Astrocyte (in vitro differentiated cells and primary cell): ENCODE measurements around the gene PATJ. TPM values are rescaled to one million over a fixed set of nuclear protein-coding genes. Genes with fewer than 3 reads are reported as not detected.
"Not testable (repeated sequence)": the region's sequence is repeated elsewhere in the genome, so short reads cannot be mapped to it uniquely, and the experiment has no call there.

Source experiments
- DNase-seq: peaks from one replicate; pipeline ENCODE4 v3.0.0-alpha.2; 2010; ENCODE audit warnings: low read depth
- FAIRE-seq: peaks from 2 replicates; lab custom pipeline; 2011; peaks lifted over from hg19 to GRCh38; lab: Jason Lieb, UNC
- H2AFZ ChIP-seq: 2 replicates; pipeline ENCODE4 v1.6.0; 2012; ENCODE audit warnings: low read depth, low read length, inconsistent platforms
- H3K27ac ChIP-seq: 2 replicates; pipeline ENCODE4 v1.5.1; 2011; ENCODE audit warnings: low read depth, low read length, inconsistent platforms
- H3K27me3 ChIP-seq: 2 replicates; pipeline ENCODE4 v1.6.0; 2011; ENCODE audit warnings: low read length, inconsistent platforms; ENCODE audit not compliant: insufficient read depth
- H3K36me3 ChIP-seq: 2 replicates; pipeline ENCODE4 v1.5.1; 2011; ENCODE audit warnings: low read length, inconsistent platforms; ENCODE audit not compliant: insufficient read depth
- H3K4me1 ChIP-seq: 2 replicates; pipeline ENCODE4 v1.5.1; 2011; ENCODE audit warnings: low read length, inconsistent platforms; ENCODE audit not compliant: insufficient read depth
- H3K4me2 ChIP-seq: 2 replicates; pipeline ENCODE4 v1.6.0; 2012; ENCODE audit warnings: low read length, inconsistent platforms
- H3K4me3 ChIP-seq: 2 replicates; pipeline ENCODE4 v1.5.1; 2011; ENCODE audit warnings: low read depth, mild to moderate bottlenecking, low read length, inconsistent platforms; ENCODE audit not compliant: insufficient read depth
- H3K79me2 ChIP-seq: 2 replicates; pipeline ENCODE4 v1.6.0; 2012; ENCODE audit warnings: mild to moderate bottlenecking, low read length, inconsistent platforms; ENCODE audit not compliant: insufficient read depth
- H3K9ac ChIP-seq: 2 replicates; pipeline ENCODE4 v1.6.0; 2012; ENCODE audit warnings: mild to moderate bottlenecking, low read length, inconsistent platforms
- H3K9me3 ChIP-seq: 2 replicates; pipeline ENCODE4 v1.5.1; 2012; ENCODE audit warnings: low read depth, mild to moderate bottlenecking, low read length, inconsistent platforms; ENCODE audit not compliant: insufficient read depth
- H4K20me1 ChIP-seq: 2 replicates; pipeline ENCODE4 v1.6.0; 2012; ENCODE audit warnings: low read length, inconsistent platforms; ENCODE audit not compliant: insufficient read depth
- H3K27ac Mint-ChIP-seq: one replicate; pipeline ENCODE4 v1.8.0; 2021; ENCODE audit warnings: mild to moderate bottlenecking, mixed read lengths; ENCODE audit not compliant: unreplicated experiment
- H3K27me3 Mint-ChIP-seq: one replicate; pipeline ENCODE4 v1.8.0; 2021; ENCODE audit warnings: low read depth, mixed read lengths; ENCODE audit not compliant: unreplicated experiment
- H3K36me3 Mint-ChIP-seq: one replicate; pipeline ENCODE4 v1.8.0; 2021; ENCODE audit warnings: low read depth, mixed read lengths; ENCODE audit not compliant: unreplicated experiment
- H3K4me1 Mint-ChIP-seq: one replicate; pipeline ENCODE4 v1.8.0; 2021; ENCODE audit warnings: low read depth, mixed read lengths; ENCODE audit not compliant: unreplicated experiment
- H3K4me3 Mint-ChIP-seq: one replicate; pipeline ENCODE4 v1.8.0; 2021; ENCODE audit warnings: mild to moderate bottlenecking, moderate library complexity, mixed read lengths; ENCODE audit not compliant: unreplicated experiment
- H3K9me3 Mint-ChIP-seq: one replicate; pipeline ENCODE4 v1.8.0; 2021; ENCODE audit warnings: mild to moderate bottlenecking, mixed read lengths; ENCODE audit not compliant: unreplicated experiment
- CTCF ChIP-seq: IDR thresholded peaks from 2 replicates; pipeline ENCODE4 v1.5.1; 2011; ENCODE audit warnings: low read depth, mild to moderate bottlenecking, inconsistent platforms, low read length, moderate library complexity; ENCODE audit not compliant: insufficient read depth
- EZH2 ChIP-seq: IDR thresholded peaks from 2 replicates; pipeline ENCODE4 v1.6.1; 2012; ENCODE audit warnings: mild to moderate bottlenecking, low read length, inconsistent platforms; ENCODE audit not compliant: insufficient read depth
- total RNA-seq: library from RNA; stranded (reverse); gene quantifications from 2 replicates; pipeline ENCODE4 v1.2.1, GENCODE V29; 2021

PATJ gene
- total RNA-seq, 1 donor from 2014 or later = 11.0 TPM

GRCh38 chr1:62181532-62181931 is 439.3 kb downstream of the PATJ start:
- Mint-ChIP-seq H3K27me3 (peaks cover 21% of the 10 kb centered on the region), H3K27ac (no peak overlapping the region), H3K4me1 (peaks cover 6% of the 10 kb centered on the region), H3K9me3 (no peaks in the 10 kb centered on the region), H3K4me3 (no peak overlapping the region), H3K36me3 (no peaks in the 10 kb centered on the region)
- no peaks in the 10 kb centered on the region for H3K4me1 ChIP-seq
- no peak overlapping the region for H3K4me3 ChIP-seq
- H4K20me1 ChIP-seq = no peaks in the 10 kb centered on the region
- TF ChIP-seq CTCF (no peak), EZH2 (no peak)
- peaks cover 23% of the 10 kb centered on the region for H3K27me3 ChIP-seq
- no peak overlapping the region for H3K27ac ChIP-seq
- DNase-seq (no peak), FAIRE-seq (no peak)
- no peak overlapping the region for H2AFZ ChIP-seq
- no peaks in the 10 kb centered on the region for H3K9me3 ChIP-seq
- H3K9ac ChIP-seq = no peak overlapping the region
- no peaks in the 10 kb centered on the region for H3K79me2 ChIP-seq
- H3K4me2 ChIP-seq = no peak overlapping the region
- no peaks in the 10 kb centered on the region for H3K36me3 ChIP-seq

DNA sequence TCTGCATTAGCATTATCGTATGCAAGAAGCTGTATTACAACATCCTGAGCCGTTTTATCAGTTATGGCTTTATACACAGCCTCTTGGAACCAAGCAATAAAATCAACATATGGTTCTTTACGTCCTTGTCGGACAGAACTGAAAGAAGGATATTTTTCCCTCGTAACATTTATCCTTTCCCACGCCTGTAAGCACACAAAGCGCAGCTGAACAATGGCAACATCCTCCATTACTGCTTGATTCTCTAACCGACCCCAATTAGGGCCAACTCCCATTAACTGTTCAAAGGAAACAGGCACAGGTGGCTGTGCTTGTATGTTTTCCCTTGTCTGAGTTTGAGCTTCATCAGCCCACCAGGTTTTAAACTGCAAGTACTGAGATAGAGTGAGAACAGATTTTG is 439.9 kb downstream of the PATJ start:
- H3K4me3 Mint-ChIP-seq, H3K9me3 Mint-ChIP-seq, H3K27ac Mint-ChIP-seq, H2AFZ ChIP-seq, FAIRE-seq, H3K4me3 ChIP-seq, H3K9me3 ChIP-seq, H3K36me3 Mint-ChIP-seq, H3K79me2 ChIP-seq, H3K4me1 ChIP-seq, H3K9ac ChIP-seq, H3K36me3 ChIP-seq, H4K20me1 ChIP-seq, H3K4me1 Mint-ChIP-seq, DNase-seq, H3K4me2 ChIP-seq, H3K27ac ChIP-seq: not testable (repeated sequence)
- H3K27me3 Mint-ChIP-seq = peaks cover 21% of the 10 kb centered on the region
- H3K27me3 ChIP-seq = peaks cover 23% of the 10 kb centered on the region

DNA sequence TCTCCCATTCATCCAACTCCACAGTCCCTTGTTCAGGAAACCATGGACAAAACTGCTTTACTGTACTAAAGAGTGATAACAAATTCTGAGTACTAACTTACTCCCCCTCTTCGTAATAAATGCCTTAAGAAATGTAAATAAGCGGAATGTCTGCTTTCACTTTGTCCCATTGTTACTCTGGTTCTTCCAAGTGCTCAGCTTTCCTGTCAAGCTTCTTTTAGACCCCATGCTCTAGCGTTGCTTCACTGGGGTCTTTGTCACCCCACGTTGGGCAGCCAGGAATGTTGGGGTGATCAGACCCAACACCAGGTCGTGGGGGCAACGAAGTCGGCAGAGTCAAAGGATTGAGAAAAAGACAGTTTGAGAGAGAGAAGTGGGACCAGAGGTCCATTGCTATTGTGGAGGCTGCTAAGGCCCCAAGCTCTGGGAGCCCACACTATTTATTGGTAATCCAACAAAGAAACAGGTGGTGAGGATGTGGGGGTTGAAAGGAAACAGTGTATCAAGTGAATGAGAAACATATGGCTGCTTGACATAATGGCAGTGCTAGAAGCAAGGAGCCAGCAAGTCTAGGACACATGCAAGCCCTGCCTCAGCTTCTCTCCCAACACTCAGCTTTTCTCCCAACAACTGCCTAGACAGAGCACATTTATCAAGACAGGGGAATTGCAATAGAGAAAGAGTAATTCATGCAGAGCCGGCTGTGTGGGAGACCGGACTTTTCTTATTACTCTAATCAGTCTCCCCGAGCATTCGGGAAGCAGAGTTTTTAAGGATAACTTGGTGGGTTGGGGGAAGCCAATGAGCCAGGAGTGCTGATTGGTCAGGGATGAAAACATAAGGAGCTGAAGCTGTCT is 441.1 kb downstream of the PATJ start:
- H3K27ac Mint-ChIP-seq, H3K9me3 ChIP-seq, H3K27ac ChIP-seq, H3K36me3 Mint-ChIP-seq, DNase-seq, H3K4me1 ChIP-seq, FAIRE-seq, H3K9me3 Mint-ChIP-seq, H3K79me2 ChIP-seq, H4K20me1 ChIP-seq, H3K4me3 Mint-ChIP-seq, H3K9ac ChIP-seq, H2AFZ ChIP-seq, H3K4me3 ChIP-seq, H3K4me1 Mint-ChIP-seq, H3K36me3 ChIP-seq: not testable (repeated sequence)
- peak overlapping the region; percentile 33 for H3K4me2 ChIP-seq
- H3K27me3 ChIP-seq = peaks cover 20% of the 10 kb centered on the region
- H3K27me3 Mint-ChIP-seq = peaks cover 15% of the 10 kb centered on the region
